ENCODE results near the gene CFAP43. TPM values are rescaled to one million over a fixed set of nuclear protein-coding genes. Genes with fewer than 3 reads are reported as not detected.
"Not testable (repeated sequence)": the region's sequence is repeated elsewhere in the genome, so short reads cannot be mapped to it uniquely, and the experiment has no call there.

The CFAP43 gene
- total RNA-seq, 1 donor from 2014 or later = not detected

GRCh38 chr10:104234934-104235333 is 2.8 kb upstream of the CFAP43 start:
- intact Hi-C loops (cut with micrococcal nuclease) = no loop called here

GRCh38 chr10:104233817-104234216 is 1.7 kb upstream of the CFAP43 start:
- intact Hi-C loops (cut with micrococcal nuclease) = no loop called here

- intact Hi-C loops (cut with micrococcal nuclease) = loop anchor here (1.0 kb wide), 3 partner anchors 22 to 111 kb away; partner anchors contain the start of genes GSTO1 and GSTO2
These were observed 494 bp upstream of the CFAP43 start for GRCh38 chr10:104232613-104233102.

GRCh38 chr10:104230490-104230889 is 1.7 kb downstream of the CFAP43 start:
- intact Hi-C loops (cut with micrococcal nuclease) = no loop called here

- intact Hi-C loops (cut with micrococcal nuclease) = no loop called here
These were observed 8.9 kb downstream of the CFAP43 start for GRCh38 chr10:104223304-104223703.

- intact Hi-C loops (cut with micrococcal nuclease) = no loop called here
These were observed 11.6 kb downstream of the CFAP43 start for GRCh38 chr10:104220522-104220921.

GRCh38 chr10:104218751-104219150 is 13.4 kb downstream of the CFAP43 start:
- intact Hi-C loops (cut with micrococcal nuclease) = no loop called here

GRCh38 chr10:104216631-104217030 is 15.5 kb downstream of the CFAP43 start:
- intact Hi-C loops (cut with micrococcal nuclease) = no loop called here

- intact Hi-C loops (cut with micrococcal nuclease) = loop anchor here (1.0 kb wide), 1 partner anchor 321 kb away; no protein-coding TSS in a partner anchor
These were observed 22.5 kb downstream of the CFAP43 start for GRCh38 chr10:104209575-104210198.

GRCh38 chr10:104208730-104209129 is 23.4 kb downstream of the CFAP43 start:
- intact Hi-C loops (cut with micrococcal nuclease) = loop anchor here (1.0 kb wide), 1 partner anchor 320 kb away; no protein-coding TSS in a partner anchor

GRCh38 chr10:104202231-104202630 is 29.9 kb downstream of the CFAP43 start:
- intact Hi-C loops (cut with micrococcal nuclease) = no loop called here

GRCh38 chr10:104201636-104202035 is 30.5 kb downstream of the CFAP43 start:
- intact Hi-C loops (cut with micrococcal nuclease) = no loop called here

- intact Hi-C loops (cut with micrococcal nuclease) = no loop called here
These were observed 32.6 kb downstream of the CFAP43 start for GRCh38 chr10:104199567-104199966.

- intact Hi-C loops (cut with micrococcal nuclease) = no loop called here
These were observed 34.8 kb downstream of the CFAP43 start for GRCh38 chr10:104197364-104197763.

GRCh38 chr10:104195706-104196105 is 36.5 kb downstream of the CFAP43 start:
- intact Hi-C loops (cut with micrococcal nuclease) = no loop called here

- intact Hi-C loops (cut with micrococcal nuclease) = no loop called here
These were observed 38.4 kb downstream of the CFAP43 start for GRCh38 chr10:104193787-104194186.

GRCh38 chr10:104190695-104191094 is 41.5 kb downstream of the CFAP43 start:
- intact Hi-C loops (cut with micrococcal nuclease) = no loop called here

- intact Hi-C loops (cut with micrococcal nuclease) = no loop called here
These were observed 48.5 kb downstream of the CFAP43 start for GRCh38 chr10:104183682-104184081.

- intact Hi-C loops (cut with micrococcal nuclease) = not testable (repeated sequence)
These were observed 58.0 kb downstream of the CFAP43 start for GRCh38 chr10:104174136-104174535.

- intact Hi-C loops (cut with micrococcal nuclease) = no loop called here
These were observed 61.4 kb downstream of the CFAP43 start for GRCh38 chr10:104170610-104171254.

- intact Hi-C loops (cut with micrococcal nuclease) = no loop called here
These were observed 76.6 kb downstream of the CFAP43 start for GRCh38 chr10:104155591-104155990.

- intact Hi-C loops (cut with micrococcal nuclease) = no loop called here
These were observed 80.4 kb downstream of the CFAP43 start for GRCh38 chr10:104151737-104152136.

GRCh38 chr10:104150139-104150538 is 82.0 kb downstream of the CFAP43 start:
- intact Hi-C loops (cut with micrococcal nuclease) = no loop called here
